Uterus (tissue), 2 donors: ENCODE data around the gene CYSTM1.

Experiments used
- POLR2A ChIP-seq, 2 donors: fragments of 450-650 bp; IDR thresholded peaks; one replicate each; pipeline ENCODE4 v1.6.1; 2016; ENCODE audit warnings: antibody characterized with exemption in 2 of 2, mild to moderate bottlenecking in 1 of 2, moderate library complexity in 1 of 2
- TF ChIP-seq, protein P1 (sequence below), 4 experiments: fragments of 200-600 bp in 2 of 4; fragments of 450-650 bp in 2 of 4; sonication (generic) in 2 of 4; IDR thresholded peaks; one replicate each; pipeline ENCODE4 v1.5.1; 2016 to 2019; ENCODE audit warnings: antibody characterized with exemption in 4 of 4, mild to moderate bottlenecking in 2 of 4, moderate library complexity in 1 of 4

DNA sequence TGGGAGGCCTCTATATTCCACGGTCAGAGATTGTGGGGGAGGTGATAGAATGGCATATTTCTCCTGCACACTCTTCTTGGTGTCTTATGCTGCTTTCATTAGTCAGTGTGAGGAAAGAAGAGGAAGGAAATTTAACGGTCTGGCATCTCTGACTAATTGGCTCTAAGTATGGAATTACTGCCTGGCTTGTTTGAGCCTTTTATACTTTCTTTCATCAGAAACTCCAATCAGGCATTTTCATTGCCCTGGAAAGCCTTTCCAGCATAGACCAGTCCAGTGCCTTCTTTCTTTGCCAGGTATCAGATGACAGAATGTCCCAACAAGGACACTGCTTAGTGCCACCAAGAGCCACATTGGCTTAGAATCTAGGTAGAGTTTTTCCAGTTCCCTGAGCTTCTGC, 30.2 kb downstream of the CYSTM1 start:
- TF ChIP-seq, protein P1, sequence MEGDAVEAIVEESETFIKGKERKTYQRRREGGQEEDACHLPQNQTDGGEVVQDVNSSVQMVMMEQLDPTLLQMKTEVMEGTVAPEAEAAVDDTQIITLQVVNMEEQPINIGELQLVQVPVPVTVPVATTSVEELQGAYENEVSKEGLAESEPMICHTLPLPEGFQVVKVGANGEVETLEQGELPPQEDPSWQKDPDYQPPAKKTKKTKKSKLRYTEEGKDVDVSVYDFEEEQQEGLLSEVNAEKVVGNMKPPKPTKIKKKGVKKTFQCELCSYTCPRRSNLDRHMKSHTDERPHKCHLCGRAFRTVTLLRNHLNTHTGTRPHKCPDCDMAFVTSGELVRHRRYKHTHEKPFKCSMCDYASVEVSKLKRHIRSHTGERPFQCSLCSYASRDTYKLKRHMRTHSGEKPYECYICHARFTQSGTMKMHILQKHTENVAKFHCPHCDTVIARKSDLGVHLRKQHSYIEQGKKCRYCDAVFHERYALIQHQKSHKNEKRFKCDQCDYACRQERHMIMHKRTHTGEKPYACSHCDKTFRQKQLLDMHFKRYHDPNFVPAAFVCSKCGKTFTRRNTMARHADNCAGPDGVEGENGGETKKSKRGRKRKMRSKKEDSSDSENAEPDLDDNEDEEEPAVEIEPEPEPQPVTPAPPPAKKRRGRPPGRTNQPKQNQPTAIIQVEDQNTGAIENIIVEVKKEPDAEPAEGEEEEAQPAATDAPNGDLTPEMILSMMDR (IDR thresholded peaks at IDR 0.05) = no peak
- no peak for TF ChIP-seq POLR2A (IDR thresholded peaks at IDR 0.05)
